H1 (cell line): ENCODE results near the gene TDP1. TPM values are rescaled to one million over a fixed set of nuclear protein-coding genes. Genes with fewer than 3 reads are reported as not detected.

Experiments
- CTCF ChIA-PET: fragments of 300-600 bp; sonication (Branson Sonifier 250); formaldehyde crosslinking; loops from one replicate; lab custom pipeline; 2021; ENCODE audit not compliant: partially characterized antibody; lab: Charles Lee
- POLR2A ChIA-PET: fragments of 300-600 bp; sonication (Branson Sonifier 250); formaldehyde crosslinking; loops from one replicate; lab custom pipeline; 2021; ENCODE audit warnings: inconsistent platforms; ENCODE audit not compliant: partially characterized antibody; lab: Charles Lee
- DNase-seq, 2 experiments: peaks; one replicate each; pipeline versions ENCODE4 v3.0.0 to v3.0.0-alpha.2; 2010 to 2022; ENCODE audit warnings: low spot score in 2 of 2, low read depth in 1 of 2, mixed read lengths in 1 of 2
- FAIRE-seq: peaks from 2 replicates; lab custom pipeline; 2011; peaks lifted over from hg19 to GRCh38; lab: Jason Lieb, UNC
- H2AFZ ChIP-seq: 2 replicates; pipeline ENCODE4 v1.8.1; 2012; ENCODE audit warnings: low read length, inconsistent platforms
- H2AK5ac ChIP-seq: 2 replicates; pipeline ENCODE4 v1.6.1; 2013; ENCODE audit warnings: low read depth, low read length
- H2BK120ac ChIP-seq: replicated peaks from 2 replicates; pipeline ENCODE3; 2013; ENCODE audit warnings: low read depth, low read length, inconsistent platforms
- H2BK12ac ChIP-seq: 2 replicates; pipeline ENCODE4 v1.6.1; 2013; ENCODE audit warnings: low read depth, low read length
- H2BK15ac ChIP-seq: 2 replicates; pipeline ENCODE4 v1.6.1; 2013; ENCODE audit warnings: low read length
- H2BK20ac ChIP-seq: 2 replicates; pipeline ENCODE4 v1.6.1; 2013; ENCODE audit warnings: low read length
- H2BK5ac ChIP-seq: 2 replicates; pipeline ENCODE4 v1.6.1; 2013; ENCODE audit warnings: low read depth, low read length
- H3K14ac ChIP-seq: 2 replicates; pipeline ENCODE4 v1.6.1; 2013; ENCODE audit warnings: inconsistent platforms; ENCODE audit not compliant: insufficient read length
- H3K18ac ChIP-seq: 2 replicates; pipeline ENCODE4 v1.6.1; 2013; ENCODE audit warnings: low read length; ENCODE audit errors: extremely low read depth
- H3K23ac ChIP-seq: 2 replicates; pipeline ENCODE4 v1.6.1; 2013; ENCODE audit warnings: inconsistent platforms; ENCODE audit not compliant: insufficient read length
- H3K23me2 ChIP-seq: 2 replicates; pipeline ENCODE4 v1.6.1; 2013; ENCODE audit warnings: low read depth, low read length
- H3K27ac ChIP-seq: 2 replicates; pipeline ENCODE4 v1.6.1; 2011; ENCODE audit warnings: low read depth, low read length, inconsistent platforms
- H3K27me3 ChIP-seq, 4 experiments: replicated peaks in 1 of 4; 1 replicate in 1 of 4; 2 replicates in 3 of 4; pipeline versions ENCODE4 v1.6.1 to v1.8.1; 2011 to 2013; ENCODE audit warnings: low read length in 3 of 4, mild to moderate bottlenecking in 3 of 4, inconsistent platforms in 2 of 4, mixed read lengths in 2 of 4, moderate library complexity in 1 of 4; ENCODE audit not compliant: control insufficient read depth in 3 of 4, insufficient read depth in 3 of 4; ENCODE audit errors: extremely low read depth in 1 of 4
- H3K36me3 ChIP-seq, 4 experiments: 2 replicates each; pipeline versions ENCODE4 v1.6.1 to v1.8.1; 2011 to 2013; ENCODE audit warnings: mild to moderate bottlenecking in 4 of 4, low read length in 3 of 4, moderate library complexity in 2 of 4, control low read depth in 1 of 4, inconsistent platforms in 1 of 4; ENCODE audit not compliant: insufficient read depth in 4 of 4, control insufficient read depth in 2 of 4
- H3K4ac ChIP-seq: replicated peaks from 2 replicates; pipeline ENCODE3; 2013; ENCODE audit warnings: low read length, low read depth, mixed read lengths, inconsistent platforms; ENCODE audit not compliant: insufficient read length
- H3K4me1 ChIP-seq, 4 experiments: replicated peaks in 1 of 4; 1 replicate in 1 of 4; 2 replicates in 3 of 4; pipeline versions ENCODE4 v1.6.1 to v1.8.1; 2011 to 2013; ENCODE audit warnings: low read length in 3 of 4, inconsistent platforms in 2 of 4, mixed read lengths in 1 of 4; ENCODE audit not compliant: insufficient read depth in 4 of 4, control insufficient read depth in 3 of 4
- H3K4me2 ChIP-seq, 2 experiments: 2 replicates each; pipeline versions ENCODE4 v1.6.1 to v1.8.1; 2011 to 2013; ENCODE audit warnings: low read depth in 2 of 2, low read length in 2 of 2, control low read depth in 1 of 2, inconsistent platforms in 1 of 2, mild to moderate bottlenecking in 1 of 2; ENCODE audit not compliant: insufficient read depth in 1 of 2
- H3K4me3 ChIP-seq, 4 experiments: fragments of 200-600, 300-600 bp in 1 of 4; sonication (generic), shearing (Covaris generic), sonication (Bioruptor Twin) in 1 of 4; 2 replicates each; pipeline versions ENCODE4 v1.5.1 to v1.8.1; 2011 to 2016; ENCODE audit warnings: low read length in 4 of 4, low read depth in 3 of 4, control low read depth in 2 of 4, inconsistent platforms in 2 of 4, mild to moderate bottlenecking in 2 of 4, mixed read lengths in 1 of 4, moderate library complexity in 1 of 4; ENCODE audit not compliant: insufficient read depth in 2 of 4; ENCODE audit errors: extremely low read depth in 1 of 4
- H3K56ac ChIP-seq: replicated peaks from 2 replicates; pipeline ENCODE3; 2013; ENCODE audit warnings: low read depth, mild to moderate bottlenecking, mixed read lengths, low read length, inconsistent platforms; ENCODE audit not compliant: insufficient read length
- H3K79me1 ChIP-seq: 2 replicates; pipeline ENCODE4 v1.6.1; 2013; ENCODE audit warnings: low read depth, low read length, control low read depth
- H3K79me2 ChIP-seq, 2 experiments: 2 replicates each; pipeline versions ENCODE4 v1.6.1 to v1.8.1; 2012 to 2013; ENCODE audit warnings: low read length in 2 of 2, mild to moderate bottlenecking in 2 of 2, inconsistent platforms in 1 of 2; ENCODE audit not compliant: insufficient read depth in 2 of 2, control insufficient read depth in 1 of 2
- H3K9ac ChIP-seq, 4 experiments: replicated peaks in 1 of 4; 1 replicate in 1 of 4; 2 replicates in 3 of 4; pipeline versions ENCODE4 v1.6.1 to v1.8.1; 2011 to 2013; ENCODE audit warnings: low read depth in 3 of 4, low read length in 3 of 4, control low read depth in 2 of 4, mild to moderate bottlenecking in 2 of 4, moderate library complexity in 2 of 4, inconsistent platforms in 1 of 4; ENCODE audit errors: extremely low read depth in 1 of 4
- H3K9me3 ChIP-seq, 2 experiments: 2 replicates each; pipeline versions ENCODE4 v1.6.1 to v1.8.1; 2012 to 2013; ENCODE audit warnings: mild to moderate bottlenecking in 2 of 2, moderate library complexity in 2 of 2, control low read depth in 1 of 2, inconsistent platforms in 1 of 2, low read depth in 1 of 2, low read length in 1 of 2, mixed read lengths in 1 of 2; ENCODE audit not compliant: insufficient read depth in 2 of 2
- H4K20me1 ChIP-seq, 2 experiments: replicated peaks in 1 of 2; 2 replicates each; pipeline versions ENCODE3 to v1.8.1; 2011 to 2013; ENCODE audit warnings: inconsistent platforms in 2 of 2, low read length in 2 of 2, mild to moderate bottlenecking in 1 of 2; ENCODE audit not compliant: insufficient read depth in 2 of 2, control insufficient read depth in 1 of 2
- H4K5ac ChIP-seq: 2 replicates; pipeline ENCODE4 v1.6.1; 2013; ENCODE audit warnings: low read length, low read depth, mixed read lengths, inconsistent platforms; ENCODE audit not compliant: insufficient read length
- H4K8ac ChIP-seq: 2 replicates; pipeline ENCODE4 v1.8.0; 2013; ENCODE audit warnings: mild to moderate bottlenecking, moderate library complexity, low read length, inconsistent platforms; ENCODE audit not compliant: insufficient read depth; ENCODE audit errors: extremely low read depth
- H4K91ac ChIP-seq: replicated peaks from 2 replicates; pipeline ENCODE3; 2013; ENCODE audit warnings: low read length, mixed read lengths, inconsistent platforms; ENCODE audit not compliant: insufficient read length
- ASH2L ChIP-seq: fragments of 200-600, 300-600 bp; sonication (generic); IDR thresholded peaks from one replicate; pipeline ENCODE4 v1.7.1; 2017; ENCODE audit warnings: low read length
- BCL11A ChIP-seq, 2 experiments: IDR thresholded peaks; one replicate each; pipeline ENCODE4 v1.6.1; 2011; ENCODE audit warnings: low read depth in 2 of 2, low read length in 2 of 2, mild to moderate bottlenecking in 2 of 2
- CBX5 ChIP-seq: fragments of 300-800, 300-1000 bp; sonication (generic); IDR thresholded peaks from 2 replicates; pipeline ENCODE4 v1.7.1; 2016; ENCODE audit warnings: antibody characterized with exemption, low read length, low read depth
- CEBPB ChIP-seq: IDR thresholded peaks from 2 replicates; pipeline ENCODE4 v1.6.1; 2012; ENCODE audit warnings: low read depth, low read length
- CHD1 ChIP-seq: IDR thresholded peaks from 2 replicates; pipeline ENCODE4 v1.6.1; 2012; ENCODE audit warnings: low read depth, low read length, improper control_type of control experiment
- CTCF ChIP-seq, 3 experiments: IDR thresholded peaks; 1 replicate in 2 of 3; 2 replicates in 1 of 3; pipeline versions ENCODE4 v1.5.1 to v1.6.1; 2011; ENCODE audit warnings: low read length in 3 of 3, mild to moderate bottlenecking in 3 of 3, inconsistent platforms in 2 of 3, low read depth in 1 of 3, moderate library complexity in 1 of 3; ENCODE audit not compliant: insufficient read depth in 1 of 3; ENCODE audit errors: control extremely low read depth in 1 of 3
- KDM5A ChIP-seq: fragments of 200-600 bp; IDR thresholded peaks from 2 replicates; pipeline ENCODE4 v1.7.1; 2012; ENCODE audit warnings: mild to moderate bottlenecking, low read length, inconsistent platforms, mixed read lengths
- NANOG ChIP-seq: IDR thresholded peaks from 2 replicates; pipeline ENCODE4 v1.6.1; 2011; ENCODE audit warnings: low read length, low read depth, mild to moderate bottlenecking, inconsistent platforms; ENCODE audit not compliant: insufficient read depth, poor library complexity, severe bottlenecking
- RNF2 ChIP-seq: fragments of 200-900, 300-1000 bp; sonication (generic); IDR thresholded peaks from 2 replicates; pipeline ENCODE4 v1.7.1; 2016; ENCODE audit warnings: borderline replicate concordance, low read depth, mild to moderate bottlenecking, antibody characterized with exemption, low read length; ENCODE audit not compliant: poor library complexity, severe bottlenecking; ENCODE audit errors: missing control alignments
- TAF7 ChIP-seq: optimal IDR thresholded peaks from 2 replicates; pipeline ENCODE3; 2011; ENCODE audit warnings: low read depth, mild to moderate bottlenecking, inconsistent platforms, low read length, moderate library complexity, borderline replicate concordance
- YY1 ChIP-seq: IDR thresholded peaks from 2 replicates; pipeline ENCODE4 v1.6.1; 2011; ENCODE audit warnings: low read depth, mild to moderate bottlenecking, low read length
- ZNF274 ChIP-seq: IDR thresholded peaks from 2 replicates; pipeline ENCODE4 v1.7.0; 2012; ENCODE audit warnings: low read length, borderline replicate concordance; ENCODE audit errors: extremely low read depth
- polyA plus RNA-seq, 7 experiments: library from polyadenylated mRNA; depleted of rRNA in 3 of 7; stranded (reverse) in 5 of 7; unstranded in 2 of 7; fragments of >200 nt in 5 of 7; fragments of 200-250 nt in 2 of 7; gene quantifications; 1 replicate in 5 of 7; 2 replicates in 1 of 7; 4 replicates in 1 of 7; pipeline versions ENCODE4 v1.2.1 to v1.2.3, GENCODE V29; 2011 to 2013; ENCODE audit warnings: missing spikeins in 2 of 7, mixed read lengths in 2 of 7
- total RNA-seq: library from RNA; stranded (reverse); fragmentation: NEBNext Ultra II Directional; extraction: Animal tissue kit (Norgen Biotek cat#: 25700); gene quantifications from 2 replicates; pipeline ENCODE4 v1.2.1, GENCODE V29; 2021

TDP1 gene
- total and polyA plus RNA-seq, 2 of the 8 experiments (the other 6 are each of a cell fraction or from before 2014, with no cell fraction given): 32.2 to 69.9 TPM

DNA sequence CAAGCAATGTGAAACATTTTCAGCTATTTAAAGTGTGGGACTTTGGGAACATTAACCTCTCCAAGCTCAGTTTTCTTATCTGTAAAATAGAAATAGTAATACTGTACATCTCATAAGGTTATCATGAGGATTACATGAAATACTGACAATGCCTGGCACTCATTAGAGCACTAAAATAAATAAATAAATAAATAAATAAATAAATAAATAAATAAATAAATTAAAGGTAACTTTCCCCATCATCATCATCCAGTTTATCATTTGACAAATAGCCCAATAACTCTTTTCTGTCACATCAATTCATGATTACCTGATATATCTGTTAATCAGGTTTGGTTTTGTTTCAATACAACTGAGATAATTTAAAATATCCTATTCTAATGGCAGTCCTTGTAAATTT lies 49.7 kb upstream of the TDP1 start:
- H3K79me2 ChIP-seq: no peaks in the 10 kb centered on the region
- no peak overlapping the region for H4K8ac ChIP-seq
- POLR2A ChIA-PET: no interaction called here
- H2AK5ac ChIP-seq: no peak overlapping the region
- H2AFZ ChIP-seq: no peak overlapping the region
- H3K23ac ChIP-seq: no peak overlapping the region
- no peaks in the 10 kb centered on the region for H3K9me3 ChIP-seq
- CTCF ChIA-PET: interaction anchor here (1.1 kb wide), 1 partner anchor 9 kb away, joined by 3 read pairs; no protein-coding TSS in a partner anchor
- H3K4me1 ChIP-seq: peaks cover 0 to 4% (median 3%) of the 10 kb centered on the region in 4 experiments; a peak in 4 of 7 replicates
- no peak overlapping the region for H2BK12ac ChIP-seq
- FAIRE-seq: no peak
- no peak overlapping the region for H3K4me3 ChIP-seq
- H2BK15ac ChIP-seq: no peak overlapping the region
- H4K91ac ChIP-seq: no peak overlapping the region
- H3K9ac ChIP-seq: no peak overlapping the region
- H2BK20ac ChIP-seq: no peak overlapping the region
- no peaks in the 10 kb centered on the region for H3K36me3 ChIP-seq
- H2BK5ac ChIP-seq: no peak overlapping the region
- no peak overlapping the region for H3K4me2 ChIP-seq
- H3K23me2 ChIP-seq: no peaks in the 10 kb centered on the region; the same call in 1 of the 2 replicates
- no peak overlapping the region for H3K18ac ChIP-seq
- H4K5ac ChIP-seq: no peak overlapping the region
- H3K56ac ChIP-seq: no peak overlapping the region
- no peak overlapping the region for H3K14ac ChIP-seq
- no peak overlapping the region for H2BK120ac ChIP-seq
- H3K79me1 ChIP-seq: no peaks in the 10 kb centered on the region
- H3K4ac ChIP-seq: no peak overlapping the region
- no peaks in the 10 kb centered on the region; a peak in 1 of 7 replicates for H3K27me3 ChIP-seq
- no peak overlapping the region for H3K27ac ChIP-seq
- DNase-seq: no peak
- no peaks in the 10 kb centered on the region for H4K20me1 ChIP-seq
- no peak for TF ChIP-seq RNF2
- TF ChIP-seq ZNF274: no peak
- no peak for TF ChIP-seq KDM5A
- no peak for TF ChIP-seq CTCF (IDR thresholded peaks at IDR 0.05; ENCODE audit: control extremely low read depth in 1 of 3, insufficient read depth in 1 of 3, low read depth in 1 of 3, low read length in 3 of 3)
- TF ChIP-seq TAF7: no peak
- TF ChIP-seq CEBPB: no peak
- no peak for TF ChIP-seq CBX5
- no peak for TF ChIP-seq YY1
- no peak for TF ChIP-seq CHD1
- no peak for TF ChIP-seq ASH2L
- no peak for TF ChIP-seq NANOG
- TF ChIP-seq BCL11A (IDR thresholded peaks at IDR 0.05; ENCODE audit: low read depth in 2 of 2, low read length in 2 of 2): no peak
